SK-N-SH (cell line): ENCODE measurements around the gene TENT4A. TPM values are rescaled to one million over a fixed set of nuclear protein-coding genes. Genes with fewer than 3 reads are reported as not detected.

Source experiments
- CTCF ChIA-PET: fragments of 300-600, 350-600 bp; formaldehyde crosslinking; extraction: SDS; loops from one replicate; lab custom pipeline; 2021; lab: Yijun Ruan, JAX
- POLR2A ChIA-PET: fragments of 350-600 bp; sonication (Branson Sonifier 250); formaldehyde crosslinking; extraction: SDS; loops from one replicate; lab custom pipeline; 2020; ENCODE audit warnings: antibody characterized with exemption, inconsistent platforms; lab: Yijun Ruan, JAX
- DNase-seq: peaks from one replicate; pipeline ENCODE4 v3.0.0; 2012
- H2AFZ ChIP-seq: fragments of 200-600 bp; sonication (generic); 2 replicates; pipeline ENCODE4 v1.8.1; 2016; ENCODE audit warnings: antibody characterized with exemption, mild to moderate bottlenecking, low read depth
- H3F3A ChIP-seq: fragments of 200-600 bp; sonication (generic); replicated peaks from 2 replicates; pipeline ENCODE3; 2016; ENCODE audit warnings: antibody characterized with exemption, mild to moderate bottlenecking; ENCODE audit not compliant: insufficient read depth
- H3K27ac ChIP-seq, 2 experiments: fragments of 200-500 bp in 1 of 2; fragments of 200-600 bp in 1 of 2; sonication (Bioruptor generic) in 1 of 2; sonication (generic), shearing (Covaris generic) in 1 of 2; 2 replicates each; pipeline versions ENCODE4 v1.5.1 to v1.6.1; 2014 to 2016; ENCODE audit warnings: low read depth in 2 of 2, inconsistent platforms in 1 of 2, low read length in 1 of 2, mild to moderate bottlenecking in 1 of 2, mixed read lengths in 1 of 2
- H3K27me3 ChIP-seq: fragments of 200-600 bp; sonication (generic), shearing (Covaris generic); 2 replicates; pipeline ENCODE4 v1.6.1; 2016; ENCODE audit warnings: mixed run types; ENCODE audit not compliant: insufficient read depth
- H3K36me3 ChIP-seq, 2 experiments: fragments of 200-500 bp in 1 of 2; fragments of 200-600 bp in 1 of 2; sonication (Bioruptor generic) in 1 of 2; sonication (generic) in 1 of 2; replicated peaks in 1 of 2; 2 replicates each; pipeline versions ENCODE3 to v1.5.1; 2014 to 2016; ENCODE audit warnings: low read length in 1 of 2, mild to moderate bottlenecking in 1 of 2; ENCODE audit not compliant: insufficient read depth in 2 of 2, control insufficient read depth in 1 of 2
- H3K4me1 ChIP-seq, 2 experiments: fragments of 200-500 bp in 1 of 2; fragments of 200-600 bp in 1 of 2; sonication (Bioruptor generic) in 1 of 2; sonication (generic), shearing (Covaris generic) in 1 of 2; 2 replicates each; pipeline versions ENCODE4 v1.5.1 to v1.6.1; 2014 to 2016; ENCODE audit warnings: low read depth in 1 of 2, low read length in 1 of 2, mixed run types in 1 of 2; ENCODE audit not compliant: insufficient read depth in 2 of 2, control insufficient read depth in 1 of 2
- H3K4me2 ChIP-seq: fragments of 200-600 bp; sonication (generic), shearing (Covaris generic); 2 replicates; pipeline ENCODE4 v1.6.1; 2017; ENCODE audit warnings: mixed run types
- H3K4me3 ChIP-seq, 2 experiments: fragments of 200-500 bp in 1 of 2; fragments of 200-600 bp in 1 of 2; sonication (Bioruptor generic) in 1 of 2; sonication (generic), shearing (Covaris generic) in 1 of 2; 2 replicates each; pipeline versions ENCODE4 v1.5.1 to v1.8.1; 2014 to 2016; ENCODE audit warnings: low read depth in 2 of 2, inconsistent platforms in 1 of 2, low read length in 1 of 2, mild to moderate bottlenecking in 1 of 2, mixed read lengths in 1 of 2, moderate library complexity in 1 of 2
- H3K79me2 ChIP-seq: fragments of 200-600 bp; sonication (generic); 2 replicates; pipeline ENCODE4 v1.8.1; 2017; ENCODE audit warnings: mild to moderate bottlenecking; ENCODE audit not compliant: insufficient read depth
- H3K9ac ChIP-seq: fragments of 200-600 bp; sonication (generic); 2 replicates; pipeline ENCODE4 v1.6.1; 2017; ENCODE audit warnings: mixed run types
- H3K9me2 ChIP-seq: fragments of 200-600 bp; sonication (generic); 2 replicates; pipeline ENCODE4 v1.6.1; 2017; ENCODE audit warnings: mixed run types
- H3K9me3 ChIP-seq: fragments of 200-600 bp; sonication (generic); 2 replicates; pipeline ENCODE4 v1.6.1; 2017; ENCODE audit warnings: mixed run types, mild to moderate bottlenecking, moderate library complexity
- H4K20me1 ChIP-seq: fragments of 200-600 bp; sonication (generic); 2 replicates; pipeline ENCODE4 v1.6.1; 2017; ENCODE audit warnings: mild to moderate bottlenecking, mixed run types; ENCODE audit not compliant: insufficient read depth
- FOSL2 ChIP-seq: IDR thresholded peaks from 2 replicates; pipeline ENCODE4 v1.4.0; 2012; ENCODE audit warnings: low read depth, mild to moderate bottlenecking, moderate library complexity, borderline replicate concordance
- IRF3 ChIP-seq: fragments of 150-350 bp; IDR thresholded peaks from 2 replicates; pipeline ENCODE4 v1.6.1; 2016; ENCODE audit warnings: mild to moderate bottlenecking, low read depth, low read length
- MEF2A ChIP-seq: IDR thresholded peaks from 2 replicates; pipeline ENCODE4 v1.4.0; 2012; ENCODE audit warnings: low read depth, borderline replicate concordance
- RAD21 ChIP-seq: IDR thresholded peaks from 2 replicates; pipeline ENCODE4 v1.6.1; 2012; ENCODE audit warnings: mild to moderate bottlenecking, low read length
- RFX5 ChIP-seq: IDR thresholded peaks from 2 replicates; pipeline ENCODE4 v1.6.1; 2012; ENCODE audit warnings: mild to moderate bottlenecking, improper control_type of control experiment, low read length
- RXRA ChIP-seq: IDR thresholded peaks from 2 replicates; pipeline ENCODE4 v1.4.0; 2012; ENCODE audit warnings: low read depth, mild to moderate bottlenecking, borderline replicate concordance
- TAF1 ChIP-seq: IDR thresholded peaks from 2 replicates; pipeline ENCODE4 v1.6.1; 2012; ENCODE audit warnings: low read depth, mild to moderate bottlenecking, low read length, moderate library complexity, borderline replicate concordance
- TEAD4 ChIP-seq: IDR thresholded peaks from 2 replicates; pipeline ENCODE4 v1.4.0; 2012; ENCODE audit warnings: mild to moderate bottlenecking, borderline replicate concordance; ENCODE audit not compliant: insufficient read depth
- USF2 ChIP-seq: fragments of 150-350 bp; IDR thresholded peaks from 2 replicates; pipeline ENCODE4 v1.6.1; 2017; ENCODE audit warnings: antibody characterized with exemption, low read length, low read depth, borderline replicate concordance
- ZBTB33 ChIP-seq: IDR thresholded peaks from 2 replicates; pipeline ENCODE4 v1.4.0; 2012; ENCODE audit warnings: low read depth, borderline replicate concordance
- WGBS: methylation state at CpG from one replicate; pipeline ENCODE4 v1.1.6; 2017; ENCODE audit warnings: low lambda C conversion rate; 5-methylcytosine and 5-hydroxymethylcytosine counted together
- polyA plus RNA-seq, 3 experiments: library from polyadenylated mRNA; depleted of rRNA; stranded (reverse); fragments of >200 nt; gene quantifications; 2 replicates each; pipeline ENCODE4 v1.2.3, GENCODE V29; 2012
- TF ChIP-seq, protein P1 (sequence below): fragments of 200-600 bp; sonication (generic); IDR thresholded peaks from 2 replicates; pipeline ENCODE4 v1.6.1; 2017; ENCODE audit warnings: antibody characterized with exemption, mild to moderate bottlenecking, moderate library complexity
- TF ChIP-seq, protein P2 (sequence below): IDR thresholded peaks from 2 replicates; pipeline ENCODE4; 2012
- TF ChIP-seq, protein P3 (sequence below): IDR thresholded peaks from 2 replicates; pipeline ENCODE4 v1.4.0; 2012; ENCODE audit warnings: low read depth

TENT4A gene
- polyA plus RNA-seq, 1 of the 3 experiments (the other 2 are of a cell fraction) = 6.0 TPM

GRCh38 chr5:6732634-6733410, 19.6 kb downstream of the TENT4A start (continued):
- TF ChIP-seq, protein P1, sequence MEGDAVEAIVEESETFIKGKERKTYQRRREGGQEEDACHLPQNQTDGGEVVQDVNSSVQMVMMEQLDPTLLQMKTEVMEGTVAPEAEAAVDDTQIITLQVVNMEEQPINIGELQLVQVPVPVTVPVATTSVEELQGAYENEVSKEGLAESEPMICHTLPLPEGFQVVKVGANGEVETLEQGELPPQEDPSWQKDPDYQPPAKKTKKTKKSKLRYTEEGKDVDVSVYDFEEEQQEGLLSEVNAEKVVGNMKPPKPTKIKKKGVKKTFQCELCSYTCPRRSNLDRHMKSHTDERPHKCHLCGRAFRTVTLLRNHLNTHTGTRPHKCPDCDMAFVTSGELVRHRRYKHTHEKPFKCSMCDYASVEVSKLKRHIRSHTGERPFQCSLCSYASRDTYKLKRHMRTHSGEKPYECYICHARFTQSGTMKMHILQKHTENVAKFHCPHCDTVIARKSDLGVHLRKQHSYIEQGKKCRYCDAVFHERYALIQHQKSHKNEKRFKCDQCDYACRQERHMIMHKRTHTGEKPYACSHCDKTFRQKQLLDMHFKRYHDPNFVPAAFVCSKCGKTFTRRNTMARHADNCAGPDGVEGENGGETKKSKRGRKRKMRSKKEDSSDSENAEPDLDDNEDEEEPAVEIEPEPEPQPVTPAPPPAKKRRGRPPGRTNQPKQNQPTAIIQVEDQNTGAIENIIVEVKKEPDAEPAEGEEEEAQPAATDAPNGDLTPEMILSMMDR = no peak

DNA sequence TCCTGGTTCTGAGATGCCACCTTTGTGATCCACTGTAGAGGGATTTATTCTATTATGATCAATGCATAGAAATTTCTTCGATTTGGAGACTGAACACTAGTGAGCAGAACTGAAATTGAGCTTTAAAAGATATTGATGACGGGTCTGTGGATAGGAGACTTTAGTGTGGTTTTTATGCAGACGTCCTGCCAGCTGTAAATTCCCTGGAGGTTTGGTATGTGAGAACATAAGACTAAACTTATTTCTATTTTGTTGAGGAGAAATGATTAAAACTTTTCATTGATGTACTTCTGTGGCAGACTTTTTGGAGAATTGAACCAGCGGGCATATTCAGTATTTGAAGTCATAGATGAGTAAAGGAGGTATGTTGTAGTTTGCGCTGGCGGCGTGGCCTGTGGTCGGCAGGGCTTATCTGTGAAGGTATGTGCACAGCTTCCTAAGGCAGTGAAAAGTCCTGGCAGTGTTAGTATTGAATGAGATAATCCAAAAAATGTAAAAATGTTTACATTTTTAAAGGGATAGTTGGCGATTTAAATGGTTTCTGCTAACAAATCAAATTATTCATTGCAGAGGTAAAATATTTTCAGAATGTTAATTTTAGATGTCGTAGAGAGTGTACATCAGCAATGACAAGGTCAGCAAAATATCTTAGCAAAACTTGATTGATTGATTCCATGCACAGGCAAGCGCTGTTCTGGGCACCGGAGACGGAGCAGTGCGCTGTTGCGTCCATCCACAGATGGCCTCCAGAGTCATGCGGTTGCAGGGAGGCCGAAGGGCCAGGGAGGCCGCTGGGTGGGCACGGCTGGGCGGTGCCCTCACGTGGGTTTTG, 20.4 kb downstream of the TENT4A start:
- no peak overlapping the region for H2AFZ ChIP-seq

More for the DNA sequence above, 20.4 kb downstream of the TENT4A start:
- Histone ChIP-seq H3K27ac (peak overlapping the region; percentile 60 to 98), H3K36me3 (peaks cover 12 to 18% of the 10 kb centered on the region in 2 experiments), H3K4me2 (peak overlapping the region; percentile 81), H3K27me3 (no peaks in the 10 kb centered on the region), H3K9me2 (no peaks in the 10 kb centered on the region), H4K20me1 (peaks cover 89% of the 10 kb centered on the region), H3K9ac (peak overlapping the region; percentile 48; the same call in 1 of the 2 replicates), H3K9me3 (no peaks in the 10 kb centered on the region), H3K4me3 (peak overlapping the region in 1 of 2 experiments; percentile 56; a peak in 1 of 4 replicates), H3K4me1 (peaks cover 41 to 46% of the 10 kb centered on the region in 2 experiments), H3K79me2 (peaks cover 99% of the 10 kb centered on the region), H3F3A (peaks cover 36% of the 10 kb centered on the region)
- 86% methylated on average over 21 of the region's 21 CpGs for WGBS
- DNase-seq = no peak
- ChIA-PET CTCF (interaction anchor here (6.5 kb wide), 1 partner anchor 11 kb away, joined by 37 read pairs; no protein-coding TSS in a partner anchor), POLR2A (no interaction called here)
- TF ChIP-seq IRF3 (no peak), RXRA (no peak), TEAD4 (no peak), MEF2A (no peak), TAF1 (no peak), FOSL2 (no peak), USF2 (no peak), RAD21 (no peak), ZBTB33 (no peak), RFX5 (no peak)
- TF ChIP-seq, protein P2, sequence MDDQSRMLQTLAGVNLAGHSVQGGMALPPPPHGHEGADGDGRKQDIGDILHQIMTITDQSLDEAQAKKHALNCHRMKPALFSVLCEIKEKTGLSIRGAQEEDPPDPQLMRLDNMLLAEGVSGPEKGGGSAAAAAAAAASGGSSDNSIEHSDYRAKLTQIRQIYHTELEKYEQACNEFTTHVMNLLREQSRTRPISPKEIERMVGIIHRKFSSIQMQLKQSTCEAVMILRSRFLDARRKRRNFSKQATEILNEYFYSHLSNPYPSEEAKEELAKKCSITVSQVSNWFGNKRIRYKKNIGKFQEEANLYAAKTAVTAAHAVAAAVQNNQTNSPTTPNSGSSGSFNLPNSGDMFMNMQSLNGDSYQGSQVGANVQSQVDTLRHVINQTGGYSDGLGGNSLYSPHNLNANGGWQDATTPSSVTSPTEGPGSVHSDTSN = no peak
- TF ChIP-seq, protein P3, sequence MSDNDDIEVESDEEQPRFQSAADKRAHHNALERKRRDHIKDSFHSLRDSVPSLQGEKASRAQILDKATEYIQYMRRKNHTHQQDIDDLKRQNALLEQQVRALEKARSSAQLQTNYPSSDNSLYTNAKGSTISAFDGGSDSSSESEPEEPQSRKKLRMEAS = no peak
